Endometrial microvascular endothelial cells (primary cell): ENCODE data around the gene ZNF526. TPM values are rescaled to one million over a fixed set of nuclear protein-coding genes. Genes with fewer than 3 reads are reported as not detected.

Experiments
- in situ Hi-C: cut with HindIII; loops from 2 replicates; pipeline ENCODE4 v1.10.0; 2017; ENCODE audit warnings: low sequenced_read_pairs, low pct_unique_long_range_greater_than_20kb; ENCODE audit errors: inconsistent ontology term
- total RNA-seq: library from RNA; depleted of rRNA; stranded (reverse); fragments of >200 nt; gene quantifications from one replicate; pipeline ENCODE4 v1.2.3, GENCODE V29; 2015; ENCODE audit errors: inconsistent ontology term

The ZNF526 gene
- total RNA-seq, 1 donor from 2014 or later, result 6.7 TPM

GRCh38 chr19:42216653-42217519 lies 3.2 kb upstream of the ZNF526 start:
- in situ Hi-C loops, result no loop called here

- in situ Hi-C loops, result no loop called here
Measured at GRCh38 chr19:42217520-42218437, 2.3 kb upstream of the ZNF526 start, which contains the start of gene DEDD2. DEDD2 (minus strand) TSS chr19:42217677; CDS start chr19:42217007, 670 bp downstream.

- in situ Hi-C loops, result no loop called here
Measured at GRCh38 chr19:42220751-42221097, 612 bp downstream of the ZNF526 start.

- in situ Hi-C loops, result no loop called here
Measured at GRCh38 chr19:42224940-42225717, 5.0 kb downstream of the ZNF526 start.

- in situ Hi-C loops, result no loop called here
Measured at GRCh38 chr19:42225718-42226292, 5.7 kb downstream of the ZNF526 start.

GRCh38 chr19:42226886-42227285 lies 6.8 kb downstream of the ZNF526 start:
- in situ Hi-C loops, result no loop called here

- in situ Hi-C loops, result no loop called here
Measured at GRCh38 chr19:42228641-42229040, 8.5 kb downstream of the ZNF526 start.

GRCh38 chr19:42229301-42229854 lies 9.3 kb downstream of the ZNF526 start:
- in situ Hi-C loops, result no loop called here

GRCh38 chr19:42229855-42230351 lies 9.8 kb downstream of the ZNF526 start:
- in situ Hi-C loops, result no loop called here

- in situ Hi-C loops, result no loop called here
Measured at GRCh38 chr19:42230571-42230970, 10.5 kb downstream of the ZNF526 start.

- in situ Hi-C loops, result no loop called here
Measured at GRCh38 chr19:42232435-42232834, 12.3 kb downstream of the ZNF526 start.

GRCh38 chr19:42233106-42233505 lies 13.0 kb downstream of the ZNF526 start:
- in situ Hi-C loops, result no loop called here

GRCh38 chr19:42233678-42234292 lies 13.7 kb downstream of the ZNF526 start:
- in situ Hi-C loops, result no loop called here

- in situ Hi-C loops, result no loop called here
Measured at GRCh38 chr19:42234364-42234763, 14.3 kb downstream of the ZNF526 start.

- in situ Hi-C loops, result no loop called here
Measured at GRCh38 chr19:42235181-42235580, 15.1 kb downstream of the ZNF526 start.

- in situ Hi-C loops, result no loop called here
Measured at GRCh38 chr19:42239544-42240220, 19.6 kb downstream of the ZNF526 start.

GRCh38 chr19:42241279-42241678 lies 21.2 kb downstream of the ZNF526 start:
- in situ Hi-C loops, result no loop called here
